WERI-Rb-1 (cell line): ENCODE measurements around the gene GTSF1L.

Experiments
- DNase-seq: peaks from one replicate; pipeline ENCODE4 v3.0.0-alpha.2; 2020
- H3K27ac ChIP-seq: fragments of 250-450 bp; sonication (Bioruptor Pico); 2 replicates; pipeline ENCODE4 v1.5.1; 2020; ENCODE audit warnings: mild to moderate bottlenecking, moderate library complexity
- H3K27me3 ChIP-seq: fragments of 250-450 bp; sonication (Bioruptor Pico); 2 replicates; pipeline ENCODE4 v1.5.1; 2021; ENCODE audit warnings: mild to moderate bottlenecking, low read depth, moderate library complexity; ENCODE audit not compliant: insufficient read depth, severe bottlenecking
- H3K36me3 ChIP-seq: fragments of 250-450 bp; sonication (Bioruptor Pico); 2 replicates; pipeline ENCODE4 v1.5.1; 2020; ENCODE audit warnings: mild to moderate bottlenecking, moderate library complexity
- H3K4me3 ChIP-seq: 2 replicates; pipeline ENCODE4 v1.5.1; 2011; ENCODE audit warnings: low read depth, mild to moderate bottlenecking, control low read depth, low read length
- H3K9me3 ChIP-seq: fragments of 250-450 bp; sonication (Bioruptor Pico); 2 replicates; pipeline ENCODE4 v1.5.1; 2021; ENCODE audit warnings: mild to moderate bottlenecking, moderate library complexity; ENCODE audit not compliant: severe bottlenecking
- CTCF ChIP-seq: IDR thresholded peaks from 2 replicates; pipeline ENCODE4 v1.5.1; 2011; ENCODE audit warnings: low read depth, mild to moderate bottlenecking, control low read depth, inconsistent platforms, low read length

The GTSF1L gene

GRCh38 chr20:43744151-43744611, 17.4 kb upstream of the GTSF1L start:
- no peak for TF ChIP-seq CTCF
- Histone ChIP-seq H3K27me3 (no peaks in the 10 kb centered on the region), H3K36me3 (no peaks in the 10 kb centered on the region), H3K4me3 (no peak overlapping the region), H3K9me3 (no peaks in the 10 kb centered on the region), H3K27ac (no peak overlapping the region)
- DNase-seq: no peak

GRCh38 chr20:43740642-43741041, 13.8 kb upstream of the GTSF1L start:
- no peak for TF ChIP-seq CTCF
- H3K9me3 ChIP-seq: no peaks in the 10 kb centered on the region
- DNase-seq: no peak
- no peak overlapping the region for H3K4me3 ChIP-seq
- no peaks in the 10 kb centered on the region for H3K27me3 ChIP-seq
- H3K27ac ChIP-seq: no peak overlapping the region
- H3K36me3 ChIP-seq: no peaks in the 10 kb centered on the region

- no peak for DNase-seq
- Histone ChIP-seq H3K27me3 (no peaks in the 10 kb centered on the region), H3K36me3 (no peaks in the 10 kb centered on the region), H3K27ac (no peak overlapping the region), H3K9me3 (no peaks in the 10 kb centered on the region), H3K4me3 (no peak overlapping the region)
- TF ChIP-seq CTCF: no peak
Measured at GRCh38 chr20:43739148-43739749, 12.4 kb upstream of the GTSF1L start.

- Histone ChIP-seq H3K9me3 (no peaks in the 10 kb centered on the region), H3K27me3 (no peaks in the 10 kb centered on the region), H3K36me3 (no peaks in the 10 kb centered on the region), H3K27ac (no peak overlapping the region), H3K4me3 (no peak overlapping the region)
- no peak for DNase-seq
- TF ChIP-seq CTCF: no peak
Measured at GRCh38 chr20:43737925-43738324, 11.1 kb upstream of the GTSF1L start.

- Histone ChIP-seq H3K27me3 (no peaks in the 10 kb centered on the region), H3K9me3 (no peaks in the 10 kb centered on the region), H3K27ac (no peak overlapping the region), H3K36me3 (no peaks in the 10 kb centered on the region), H3K4me3 (no peak overlapping the region)
- TF ChIP-seq CTCF: no peak
- no peak for DNase-seq
Measured at GRCh38 chr20:43736588-43737158, 9.9 kb upstream of the GTSF1L start.

GRCh38 chr20:43731927-43732326, 5.1 kb upstream of the GTSF1L start:
- no peak overlapping the region for H3K27ac ChIP-seq
- H3K36me3 ChIP-seq: no peaks in the 10 kb centered on the region
- no peak overlapping the region for H3K4me3 ChIP-seq
- no peak for TF ChIP-seq CTCF
- H3K9me3 ChIP-seq: no peaks in the 10 kb centered on the region
- no peaks in the 10 kb centered on the region for H3K27me3 ChIP-seq
- no peak for DNase-seq
